ENCODE measurements around the gene KDM4C.

Gene KDM4C

DNA sequence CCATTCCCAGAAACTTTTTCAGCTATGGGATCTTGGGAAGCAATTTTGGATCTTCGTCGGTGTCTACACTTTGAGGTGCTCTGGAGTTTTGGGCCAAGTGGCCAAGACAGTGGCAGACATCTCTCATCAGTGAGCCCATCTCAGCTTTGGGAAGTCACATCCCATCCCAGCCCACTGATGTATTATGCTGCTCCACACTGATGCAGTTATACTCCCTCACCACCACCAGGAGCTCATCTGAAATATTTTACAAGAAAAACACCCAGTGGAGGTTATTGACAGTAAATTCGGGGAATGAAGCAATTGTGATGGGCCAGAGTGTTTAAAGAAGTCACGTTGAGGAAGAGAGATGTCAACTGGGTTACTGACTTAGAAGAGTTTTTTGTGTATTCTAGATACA, 378.0 kb downstream of the KDM4C start:
- TF ChIP-seq, protein P1, sequence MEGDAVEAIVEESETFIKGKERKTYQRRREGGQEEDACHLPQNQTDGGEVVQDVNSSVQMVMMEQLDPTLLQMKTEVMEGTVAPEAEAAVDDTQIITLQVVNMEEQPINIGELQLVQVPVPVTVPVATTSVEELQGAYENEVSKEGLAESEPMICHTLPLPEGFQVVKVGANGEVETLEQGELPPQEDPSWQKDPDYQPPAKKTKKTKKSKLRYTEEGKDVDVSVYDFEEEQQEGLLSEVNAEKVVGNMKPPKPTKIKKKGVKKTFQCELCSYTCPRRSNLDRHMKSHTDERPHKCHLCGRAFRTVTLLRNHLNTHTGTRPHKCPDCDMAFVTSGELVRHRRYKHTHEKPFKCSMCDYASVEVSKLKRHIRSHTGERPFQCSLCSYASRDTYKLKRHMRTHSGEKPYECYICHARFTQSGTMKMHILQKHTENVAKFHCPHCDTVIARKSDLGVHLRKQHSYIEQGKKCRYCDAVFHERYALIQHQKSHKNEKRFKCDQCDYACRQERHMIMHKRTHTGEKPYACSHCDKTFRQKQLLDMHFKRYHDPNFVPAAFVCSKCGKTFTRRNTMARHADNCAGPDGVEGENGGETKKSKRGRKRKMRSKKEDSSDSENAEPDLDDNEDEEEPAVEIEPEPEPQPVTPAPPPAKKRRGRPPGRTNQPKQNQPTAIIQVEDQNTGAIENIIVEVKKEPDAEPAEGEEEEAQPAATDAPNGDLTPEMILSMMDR (IDR thresholded peaks at IDR 0.05; ENCODE audit: extremely low read depth, missing control alignments) = no peak
- DNase-seq (ENCODE audit: low spot score) = no peak

DNA sequence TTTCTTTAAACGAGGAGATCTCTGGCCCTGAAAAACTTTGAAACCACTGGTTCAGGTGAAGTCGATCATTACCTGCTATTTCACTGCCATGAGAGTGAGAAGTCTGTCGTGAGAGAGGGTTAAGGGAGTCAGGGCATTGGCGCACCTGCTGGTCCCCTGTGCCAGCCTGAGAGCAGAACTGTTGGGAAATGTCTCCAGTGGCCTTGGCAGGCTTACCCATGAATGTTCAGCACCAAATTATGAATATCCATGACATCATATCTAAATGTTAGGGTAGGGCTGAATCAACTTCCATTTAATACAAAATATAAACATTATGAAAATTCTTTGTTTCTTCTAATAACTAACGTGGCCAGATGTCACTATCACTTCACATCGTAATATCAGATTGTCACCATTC, 379.3 kb downstream of the KDM4C start:
- TF ChIP-seq, protein P1 (IDR thresholded peaks at IDR 0.05; ENCODE audit: extremely low read depth, missing control alignments) = no peak
- DNase-seq (ENCODE audit: low spot score) = no peak

DNA sequence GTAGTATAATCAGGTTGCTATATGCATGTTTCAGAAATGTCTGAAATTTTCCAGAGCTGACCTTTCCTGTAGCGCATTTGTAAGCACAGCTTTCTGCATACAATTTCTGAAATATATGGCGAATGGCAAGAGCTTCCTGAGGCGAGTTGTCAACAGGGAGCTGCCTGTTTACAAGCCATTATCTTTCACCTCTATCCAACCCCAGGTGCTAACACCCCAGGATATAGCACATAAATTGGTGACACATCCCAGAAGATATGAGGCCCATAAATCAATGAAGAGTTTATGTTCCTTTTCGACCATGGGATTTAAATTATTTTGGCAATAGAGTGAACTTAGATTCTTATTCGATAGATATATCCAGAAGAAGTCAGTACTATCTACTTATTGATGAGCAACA, 379.8 kb downstream of the KDM4C start:
- TF ChIP-seq, protein P1 (IDR thresholded peaks at IDR 0.05; ENCODE audit: extremely low read depth, missing control alignments) = no peak
- DNase-seq (ENCODE audit: low spot score) = no peak

- TF ChIP-seq, protein P1 (IDR thresholded peaks at IDR 0.05; ENCODE audit: extremely low read depth, missing control alignments) = no peak
- no peak for DNase-seq (ENCODE audit: low spot score)
Observed at GRCh38 chr9:7139886-7140285, 382.1 kb downstream of the KDM4C start.

- TF ChIP-seq, protein P1 (IDR thresholded peaks at IDR 0.05; ENCODE audit: extremely low read depth, missing control alignments) = no peak
- DNase-seq (ENCODE audit: low spot score) = no peak
Observed at GRCh38 chr9:7140401-7140800, 382.6 kb downstream of the KDM4C start.

- TF ChIP-seq, protein P1 (IDR thresholded peaks at IDR 0.05; ENCODE audit: extremely low read depth, missing control alignments) = no peak
- DNase-seq (ENCODE audit: low spot score) = no peak
Observed at GRCh38 chr9:7143645-7144200, 385.9 kb downstream of the KDM4C start.

DNA sequence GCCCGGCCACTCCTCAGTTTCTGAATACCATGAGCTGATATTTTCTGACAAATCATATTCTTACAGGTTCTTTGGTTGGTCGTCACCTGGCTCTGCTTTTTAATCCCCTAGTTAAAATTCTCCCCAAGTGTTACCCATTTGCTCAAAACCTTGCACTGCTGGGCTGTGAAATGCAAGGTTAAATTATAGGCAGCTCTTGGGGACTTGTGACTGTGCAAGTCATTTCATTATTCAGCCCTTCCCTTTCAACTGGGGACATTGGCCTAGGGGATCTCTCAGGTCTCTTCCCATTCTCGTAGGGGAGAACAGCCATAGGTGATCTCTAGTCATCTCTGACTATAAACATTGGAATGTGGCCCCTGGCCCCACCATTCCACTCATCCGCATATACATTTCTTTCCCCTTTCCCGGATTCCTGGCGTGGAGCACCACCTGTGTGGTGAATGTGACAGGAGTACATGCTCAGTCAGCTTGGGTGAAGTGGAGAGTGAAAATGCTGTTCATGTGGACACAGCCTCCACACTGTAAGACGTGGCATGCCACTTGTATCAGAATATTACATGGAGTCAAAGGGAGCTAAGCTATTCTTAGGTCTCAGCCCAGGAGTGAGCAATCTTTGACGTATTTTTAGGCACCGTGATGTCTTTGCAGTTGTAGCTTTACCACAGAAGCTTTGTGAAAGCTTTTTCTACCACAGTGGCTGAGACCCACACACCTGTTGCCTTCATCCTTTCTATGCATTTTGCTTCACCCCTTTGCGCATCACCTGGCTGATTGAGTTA, 386.7 kb downstream of the KDM4C start:
- TF ChIP-seq, protein P1 (IDR thresholded peaks at IDR 0.05; ENCODE audit: extremely low read depth, missing control alignments) = no peak
- DNase-seq (ENCODE audit: low spot score) = no peak

Measured in GM20000 (cell line).